A549 treated with GW870086 at 1 μM for 4 hours (cell line): ENCODE results near the gene NT5DC2. TPM values are rescaled to one million over a fixed set of nuclear protein-coding genes. Genes with fewer than 3 reads are reported as not detected.

Source experiments
- total RNA-seq: library from RNA; stranded (reverse); fragments of 200-300 nt; extraction: Qiagen RNA extraction; gene quantifications from 5 replicates; pipeline ENCODE4 v1.2.3, GENCODE V29; 2022; ENCODE audit warnings: low read depth

NT5DC2 gene
- 76.9 to 104 TPM (median 97.2 TPM) in 5 replicates for total RNA-seq

GRCh38 chr3:52533623-52534280 lies at the start of gene NT5DC2:
Gene NT5DC2, minus strand, starts transcription at chr3:52533857. Its CDS starts 120 bp downstream, at chr3:52533737.

GRCh38 chr3:52536369-52537164 lies 2.9 kb upstream of the NT5DC2 start, which contains the start of gene UQCC5:
Gene UQCC5, plus strand, starts transcription at chr3:52536605. Its CDS starts 151 bp downstream, at chr3:52536756.

GRCh38 chr3:52494886-52495495 lies 38.7 kb downstream of the NT5DC2 start, which contains the start of gene STAB1:
Gene STAB1, plus strand, starts transcription at chr3:52495338. Its CDS starts 76 bp downstream, at chr3:52495414.

Other genes with a start within 250 kb of the NT5DC2 start
- gene GLYCTK, start 246.0 kb downstream of the NT5DC2 start, total RNA-seq, result 3.5 to 5.4 TPM (median 4.8 TPM) in 5 replicates
- 0.67 to 1.7 TPM (median 0.95 TPM) in 5 replicates for gene DNAH1, start 217.5 kb downstream of the NT5DC2 start, total RNA-seq
- 28.1 to 39.7 TPM (median 37.0 TPM) in 5 replicates for gene BAP1, start 123.8 kb downstream of the NT5DC2 start, total RNA-seq
- 2.1 to 3.6 TPM (median 2.6 TPM) in 5 replicates for gene PHF7, start 123.2 kb downstream of the NT5DC2 start, total RNA-seq
- 0.08 to 0.13 TPM (median 0.13 TPM) in 5 replicates for gene SEMA3G, start 88.8 kb downstream of the NT5DC2 start, total RNA-seq
- 1.1 to 1.9 TPM (median 1.6 TPM) in 5 replicates for gene TNNC1, start 79.8 kb downstream of the NT5DC2 start, total RNA-seq
- gene NISCH, start 78.3 kb downstream of the NT5DC2 start, total RNA-seq, result 11.3 to 14.1 TPM (median 13.6 TPM) in 5 replicates
- 0.07 to 0.32 TPM (median 0.14 TPM) in 4 of 5 replicates, not detected in the other for gene STAB1, start 38.5 kb downstream of the NT5DC2 start, total RNA-seq
- 55.5 to 78.7 TPM (median 61.5 TPM) in 5 replicates for gene UQCC5, start 2.7 kb upstream of the NT5DC2 start, total RNA-seq
- 12.0 to 17.2 TPM (median 14.8 TPM) in 5 replicates for gene PBRM1, start 152.1 kb upstream of the NT5DC2 start, total RNA-seq
- 93.4 to 131 TPM (median 97.8 TPM) in 5 replicates for gene GNL3, start 152.2 kb upstream of the NT5DC2 start, total RNA-seq
- 31.7 to 39.6 TPM (median 38.2 TPM) in 5 replicates for gene GLT8D1, start 171.9 kb upstream of the NT5DC2 start, total RNA-seq
- gene SPCS1, start 172.2 kb upstream of the NT5DC2 start, total RNA-seq, result 147 to 172 TPM (median 165 TPM) in 5 replicates
- gene NEK4, start 237.1 kb upstream of the NT5DC2 start, total RNA-seq, result 10.7 to 14.5 TPM (median 14.0 TPM) in 5 replicates
- not detected in 5 replicates for gene ITIH1, start 243.7 kb upstream of the NT5DC2 start, total RNA-seq